ENCODE measurements around the gene C2. TPM values are rescaled to one million over a fixed set of nuclear protein-coding genes. Genes with fewer than 3 reads are reported as not detected.

C2 gene
- total RNA-seq, 1 donor from 2014 or later, result 2.2 TPM

- Mint-ChIP-seq H3K36me3 (peaks cover 6% of the 10 kb centered on the region), H3K9me3 (no peaks in the 10 kb centered on the region), H3K27ac (no peak overlapping the region), H3K27me3 (no peaks in the 10 kb centered on the region), H3K4me3 (no peak overlapping the region), H3K4me1 (ENCODE audit: unreplicated experiment) (peaks cover 7% of the 10 kb centered on the region)
- DNase-seq (ENCODE audit: extremely low spot score, unreplicated experiment), result no peak
- no peak for TF ChIP-seq CTCF (conservative IDR thresholded peaks at IDR 0.05)
Observed at GRCh38 chr6:31965700-31966099, 38.2 kb downstream of the C2 start.

GRCh38 chr6:31966506-31966905 is 39.0 kb downstream of the C2 start:
- peaks cover 6% of the 10 kb centered on the region for H3K36me3 Mint-ChIP-seq
- no peak for TF ChIP-seq CTCF (conservative IDR thresholded peaks at IDR 0.05)
- H3K9me3 Mint-ChIP-seq, result no peaks in the 10 kb centered on the region
- DNase-seq (ENCODE audit: extremely low spot score, unreplicated experiment), result no peak
- no peaks in the 10 kb centered on the region for H3K27me3 Mint-ChIP-seq
- no peak overlapping the region for H3K27ac Mint-ChIP-seq
- peaks cover 7% of the 10 kb centered on the region for H3K4me1 Mint-ChIP-seq (ENCODE audit: unreplicated experiment)
- no peak overlapping the region for H3K4me3 Mint-ChIP-seq

- Mint-ChIP-seq H3K4me3 (peak overlapping the region; percentile 28), H3K4me1 (ENCODE audit: unreplicated experiment) (peaks cover 7% of the 10 kb centered on the region), H3K9me3 (no peaks in the 10 kb centered on the region), H3K27ac (peak overlapping the region; percentile 59), H3K36me3 (peaks cover 6% of the 10 kb centered on the region), H3K27me3 (no peaks in the 10 kb centered on the region)
- TF ChIP-seq CTCF (conservative IDR thresholded peaks at IDR 0.05), result no peak
- DNase-seq (ENCODE audit: extremely low spot score, unreplicated experiment), result no peak
Observed at GRCh38 chr6:31966997-31967925, 39.7 kb downstream of the C2 start.

- Mint-ChIP-seq H3K9me3 (no peaks in the 10 kb centered on the region), H3K4me1 (ENCODE audit: unreplicated experiment) (peaks cover 11% of the 10 kb centered on the region), H3K4me3 (no peak overlapping the region), H3K27me3 (no peaks in the 10 kb centered on the region), H3K36me3 (peaks cover 9% of the 10 kb centered on the region), H3K27ac (peak overlapping the region; percentile 59)
- no peak for DNase-seq (ENCODE audit: extremely low spot score, unreplicated experiment)
- TF ChIP-seq CTCF (conservative IDR thresholded peaks at IDR 0.05), result no peak
Observed at GRCh38 chr6:31967926-31968320, 40.4 kb downstream of the C2 start.

- H3K36me3 Mint-ChIP-seq, result peaks cover 13% of the 10 kb centered on the region
Observed at GRCh38 chr6:31968326-31968725, 40.8 kb downstream of the C2 start.

More at GRCh38 chr6:31968326-31968725, 40.8 kb downstream of the C2 start:
- Mint-ChIP-seq H3K9me3 (no peaks in the 10 kb centered on the region), H3K27ac (peak overlapping the region; percentile 59), H3K4me3 (no peak overlapping the region), H3K4me1 (ENCODE audit: unreplicated experiment) (peaks cover 15% of the 10 kb centered on the region), H3K27me3 (no peaks in the 10 kb centered on the region)
- no peak for TF ChIP-seq CTCF (conservative IDR thresholded peaks at IDR 0.05)
- DNase-seq (ENCODE audit: extremely low spot score, unreplicated experiment), result no peak
